Smooth muscle cell (in vitro differentiated cells): ENCODE results near the gene STPG3. TPM values are rescaled to one million over a fixed set of nuclear protein-coding genes. Genes with fewer than 3 reads are reported as not detected.

ENCODE experiments used
- DNase-seq: peaks from one replicate; lab custom pipeline; 2025; ENCODE audit not compliant: unreplicated experiment; lab: John Stamatoyannopoulos, UW
- H2AFZ ChIP-seq: fragments of 200-600 bp; sonication (generic); 2 replicates; pipeline ENCODE4 v1.6.0; 2016; ENCODE audit warnings: antibody characterized with exemption, low read depth, mild to moderate bottlenecking
- H3F3A ChIP-seq: fragments of 200-600 bp; sonication (generic); 2 replicates; pipeline ENCODE4 v1.6.0; 2017; ENCODE audit warnings: antibody characterized with exemption, low read depth
- H3K27ac ChIP-seq: fragments of 200-600 bp; sonication (generic); 2 replicates; pipeline ENCODE4 v1.5.1; 2016; ENCODE audit warnings: low read depth, mild to moderate bottlenecking
- H3K27me3 ChIP-seq: fragments of 200-600 bp; sonication (generic); 2 replicates; pipeline ENCODE4 v1.6.1; 2016; ENCODE audit warnings: low read depth, mild to moderate bottlenecking
- H3K36me3 ChIP-seq: fragments of 200-600 bp; sonication (generic); 2 replicates; pipeline ENCODE4 v1.5.1; 2016; ENCODE audit warnings: low read depth
- H3K4me1 ChIP-seq: fragments of 200-600 bp; sonication (generic); 2 replicates; pipeline ENCODE4 v1.5.1; 2016; ENCODE audit warnings: low read depth
- H3K4me2 ChIP-seq: fragments of 200-600 bp; sonication (generic); 2 replicates; pipeline ENCODE4 v1.6.0; 2016; ENCODE audit warnings: mild to moderate bottlenecking
- H3K4me3 ChIP-seq: fragments of 200-600 bp; sonication (generic); 2 replicates; pipeline ENCODE4 v1.5.1; 2016; ENCODE audit warnings: mild to moderate bottlenecking
- H3K79me2 ChIP-seq: fragments of 200-600 bp; sonication (generic); 2 replicates; pipeline ENCODE4 v1.6.0; 2016; ENCODE audit warnings: low read depth, mild to moderate bottlenecking
- H3K9ac ChIP-seq: fragments of 200-600 bp; sonication (generic); 2 replicates; pipeline ENCODE4 v1.6.0; 2016; ENCODE audit warnings: low read depth
- H3K9me3 ChIP-seq: fragments of 200-600 bp; sonication (generic); replicated peaks from 2 replicates; pipeline ENCODE4 v1.5.1; 2016; ENCODE audit warnings: low read depth
- H4K20me1 ChIP-seq: fragments of 200-600 bp; sonication (generic); 2 replicates; pipeline ENCODE4 v1.6.0; 2016; ENCODE audit warnings: low read depth
- CTCF ChIP-seq: fragments of 200-600 bp; sonication (generic); IDR thresholded peaks from 2 replicates; pipeline ENCODE4 v1.5.1; 2017; ENCODE audit warnings: borderline replicate concordance, mild to moderate bottlenecking, antibody characterized with exemption; ENCODE audit not compliant: insufficient read depth, poor library complexity, severe bottlenecking
- WGBS: methylation state at CpG from one replicate; pipeline ENCODE4 v1.1.7; 2016; ENCODE audit warnings: low lambda C conversion rate; 5-methylcytosine and 5-hydroxymethylcytosine counted together
- polyA plus RNA-seq: library from polyadenylated mRNA; unstranded; fragments of >200 nt; fragmentation: Nextera tagmentation; extraction: Ambion mirVana; gene quantifications from 2 replicates; pipeline ENCODE4 v1.2.1, GENCODE V29; 2016
- total RNA-seq: library from RNA; depleted of rRNA; stranded (reverse); fragments of >200 nt; gene quantifications from 2 replicates; pipeline ENCODE4 v1.2.3, GENCODE V29; 2014

STPG3 gene
- total and polyA plus RNA-seq, 2 experiments from 2014 or later = not detected

GRCh38 chr9:137234055-137234697, 16.9 kb upstream of the STPG3 start:
- H3K79me2 ChIP-seq = peaks cover 9% of the 10 kb centered on the region
- H3K36me3 ChIP-seq = no peaks in the 10 kb centered on the region
- 91% methylated on average over 40 of the region's 40 CpGs for WGBS

GRCh38 chr9:137234758-137235423, 16.2 kb upstream of the STPG3 start:
- 83% methylated on average over 18 of the region's 18 CpGs for WGBS
- no peak for TF ChIP-seq CTCF
- no peak overlapping the region for H3K4me2 ChIP-seq
- H3K27me3 ChIP-seq = no peaks in the 10 kb centered on the region
- H4K20me1 ChIP-seq = peaks cover 16% of the 10 kb centered on the region
- no peak for DNase-seq
- no peak overlapping the region for H3K27ac ChIP-seq
- H3K79me2 ChIP-seq = peaks cover 15% of the 10 kb centered on the region
- no peak overlapping the region for H2AFZ ChIP-seq
- H3F3A ChIP-seq = no peaks in the 10 kb centered on the region
- peaks cover 7% of the 10 kb centered on the region for H3K4me1 ChIP-seq
- no peaks in the 10 kb centered on the region for H3K9me3 ChIP-seq
- no peak overlapping the region for H3K9ac ChIP-seq
- no peak overlapping the region for H3K4me3 ChIP-seq
- H3K36me3 ChIP-seq = no peaks in the 10 kb centered on the region

More at GRCh38 chr9:137234055-137234697, 16.9 kb upstream of the STPG3 start:
- no peaks in the 10 kb centered on the region for H3K27me3 ChIP-seq
- H3K9ac ChIP-seq = no peak overlapping the region
- no peak overlapping the region for H3K27ac ChIP-seq
- no peak for DNase-seq
- H4K20me1 ChIP-seq = peaks cover 16% of the 10 kb centered on the region
- no peak overlapping the region for H2AFZ ChIP-seq
- H3K4me3 ChIP-seq = no peak overlapping the region
- no peaks in the 10 kb centered on the region for H3K9me3 ChIP-seq
- no peak overlapping the region for H3K4me2 ChIP-seq
- peaks cover 7% of the 10 kb centered on the region for H3K4me1 ChIP-seq
- no peaks in the 10 kb centered on the region for H3F3A ChIP-seq
- TF ChIP-seq CTCF = no peak

- Histone ChIP-seq H3K79me2 (peaks cover 15% of the 10 kb centered on the region), H2AFZ (no peak overlapping the region), H3K27me3 (no peaks in the 10 kb centered on the region), H4K20me1 (peaks cover 16% of the 10 kb centered on the region), H3K4me1 (peaks cover 7% of the 10 kb centered on the region), H3F3A (peaks cover 5% of the 10 kb centered on the region), H3K4me3 (peak overlapping the region; percentile 16), H3K27ac (no peak overlapping the region), H3K36me3 (no peaks in the 10 kb centered on the region), H3K9me3 (no peaks in the 10 kb centered on the region), H3K9ac (no peak overlapping the region), H3K4me2 (peak overlapping the region; percentile 64)
- WGBS = 87% methylated on average over 35 of the region's 35 CpGs
- no peak for TF ChIP-seq CTCF
- no peak for DNase-seq
These were observed 15.5 kb upstream of the STPG3 start for GRCh38 chr9:137235424-137236237.
